ENCODE data around the gene TRAPPC11.

GRCh38 chr4:183631577-183632198, 27.4 kb upstream of the TRAPPC11 start:
- TF ChIP-seq CTCF (conservative IDR thresholded peaks at IDR 0.05; ENCODE audit: low read length) (no peak), EZH2phosphoT487 (IDR thresholded peaks at IDR 0.05; ENCODE audit: borderline replicate concordance) (no peak)

Measured in Loucy (cell line).